ENCODE results near the gene HMCN1. TPM values are rescaled to one million over a fixed set of nuclear protein-coding genes. Genes with fewer than 3 reads are reported as not detected.

HMCN1 gene
- total RNA-seq, 2 donors from 2014 or later, result 10.6 to 17.3 TPM

DNA sequence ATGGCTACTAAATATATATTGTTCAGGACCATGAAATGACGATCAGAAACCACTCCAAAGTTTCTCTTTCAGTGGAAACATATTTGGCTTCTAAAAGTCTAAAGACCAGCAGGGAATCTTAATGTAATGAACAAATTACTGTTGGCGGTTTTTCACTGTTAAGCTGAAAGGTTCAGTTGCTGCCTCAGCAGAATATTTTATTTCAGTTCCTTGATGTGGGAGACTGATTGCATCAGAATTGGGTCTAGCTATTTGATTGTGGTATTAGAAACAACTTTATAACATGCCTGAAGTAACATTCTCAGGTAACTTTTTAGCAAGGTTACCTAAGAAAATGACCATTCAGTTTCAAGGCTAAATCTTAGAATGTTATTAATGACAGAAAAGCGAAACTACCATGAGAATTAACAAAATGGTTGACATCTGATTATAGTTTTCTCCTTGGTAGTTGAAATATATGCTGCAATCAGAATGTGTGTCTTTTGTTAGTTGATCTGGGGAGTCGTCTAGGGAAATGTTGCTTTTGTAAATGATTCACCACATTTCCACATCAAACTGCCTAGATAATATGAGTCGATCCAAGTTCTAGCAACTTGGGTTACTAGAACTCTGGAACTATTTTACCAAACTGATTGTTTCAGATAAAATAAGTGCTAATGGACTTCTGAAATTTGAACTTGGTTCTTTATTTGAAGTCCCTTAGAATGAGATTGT lies 200.4 kb downstream of the HMCN1 start:
- intact Hi-C loops (cut with DNase I), result no loop called here
- no peak for DNase-seq (ENCODE audit: low spot score)

DNA sequence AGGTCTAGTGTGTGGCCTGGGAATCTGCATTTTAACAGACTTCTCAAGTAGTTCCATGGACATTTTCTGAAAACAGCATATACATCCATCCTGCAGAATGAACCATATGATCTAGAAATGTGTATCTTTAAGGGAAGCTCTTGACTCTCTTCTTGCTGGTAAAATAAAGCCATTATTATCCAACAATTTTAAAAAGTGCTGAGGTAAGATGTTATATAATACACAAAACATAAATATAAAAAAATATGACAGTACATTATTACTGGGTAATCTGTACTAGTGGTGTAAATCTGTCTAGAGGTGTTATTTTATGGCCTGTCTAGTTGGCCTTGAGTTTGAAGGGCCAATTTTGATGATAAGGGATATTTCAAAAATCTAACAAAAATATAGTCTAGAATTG lies 201.2 kb downstream of the HMCN1 start:
- intact Hi-C loops (cut with DNase I), result no loop called here
- no peak for DNase-seq (ENCODE audit: low spot score)

DNA sequence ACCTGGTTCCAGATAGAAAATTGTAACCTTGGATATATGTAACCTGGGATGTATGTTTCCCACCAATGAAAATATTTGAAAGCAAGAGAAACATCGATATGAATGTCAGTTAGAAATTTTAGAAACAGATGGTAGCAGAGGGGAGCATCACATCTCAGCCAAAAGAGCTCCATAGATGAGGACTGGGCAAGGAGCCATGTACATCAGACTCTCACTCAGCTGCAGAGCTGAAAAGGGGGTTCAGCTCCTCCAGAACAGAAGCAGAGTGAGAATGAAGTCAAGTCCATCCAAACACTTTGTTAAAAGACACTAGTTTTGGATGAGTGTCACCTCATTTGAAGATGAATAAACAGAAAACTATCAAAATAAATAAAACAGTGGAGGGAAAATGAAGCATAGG lies 202.4 kb downstream of the HMCN1 start:
- intact Hi-C loops (cut with DNase I), result no loop called here
- DNase-seq (ENCODE audit: low spot score), result no peak

DNA sequence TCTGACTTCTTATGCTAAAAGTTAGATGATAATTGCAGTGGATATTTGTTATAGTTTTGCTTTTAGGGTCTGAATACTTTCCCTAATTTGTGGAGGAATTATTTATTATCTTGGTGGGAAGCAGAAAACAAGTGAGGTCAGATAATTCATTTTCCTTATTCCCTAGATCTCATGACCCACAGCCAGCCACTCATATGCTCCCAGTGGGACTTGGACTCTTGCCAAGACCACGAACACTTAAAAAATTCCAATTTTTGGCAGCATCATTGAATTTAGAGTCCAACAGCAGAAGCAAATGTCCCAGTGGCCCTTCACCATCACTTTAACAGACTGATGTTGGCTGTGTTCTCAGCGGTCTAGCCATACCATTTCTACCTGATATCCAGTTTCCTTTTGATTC lies 204.2 kb downstream of the HMCN1 start:
- no peak for DNase-seq (ENCODE audit: low spot score)
- intact Hi-C loops (cut with DNase I), result no loop called here

DNA sequence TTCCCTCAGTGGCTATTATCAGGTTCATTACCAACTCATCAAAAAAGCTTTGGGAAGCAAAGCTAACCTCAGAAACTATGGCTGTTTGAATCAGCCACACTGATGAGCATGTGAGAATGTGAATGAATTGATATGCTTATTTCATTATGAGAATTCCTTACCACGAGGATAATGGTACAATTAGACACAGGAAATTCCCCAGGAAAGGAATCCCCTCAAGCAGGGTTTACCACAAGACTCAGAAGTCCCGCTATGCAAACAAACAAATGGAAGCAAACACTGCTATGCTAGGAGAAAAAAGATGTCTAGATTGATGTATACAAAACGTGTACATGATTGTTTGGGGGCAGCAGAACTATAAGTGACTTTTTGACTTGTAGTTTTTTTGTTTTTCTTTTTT lies 205.0 kb downstream of the HMCN1 start:
- DNase-seq (ENCODE audit: low spot score), result no peak
- intact Hi-C loops (cut with DNase I), result no loop called here

DNA sequence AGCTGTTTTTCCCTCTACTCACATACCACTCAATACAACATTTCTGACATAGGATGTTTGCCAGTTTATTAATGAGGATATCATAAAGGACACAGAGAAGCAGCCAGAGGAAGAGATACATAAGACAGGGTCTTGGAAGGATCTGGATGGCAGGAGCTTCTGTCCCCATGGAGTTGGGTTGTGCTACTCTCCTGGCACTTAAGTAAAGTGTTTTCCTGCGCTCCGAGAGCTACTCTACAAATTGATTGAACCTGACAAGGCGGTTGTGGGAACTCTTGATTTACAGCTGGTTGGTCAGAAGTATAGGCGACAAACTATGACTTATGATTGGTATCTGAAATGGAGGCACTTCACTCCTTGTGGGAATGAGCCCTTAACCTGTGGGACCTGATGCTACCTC lies 208.8 kb downstream of the HMCN1 start:
- no peak for DNase-seq (ENCODE audit: low spot score)
- intact Hi-C loops (cut with DNase I), result no loop called here

DNA sequence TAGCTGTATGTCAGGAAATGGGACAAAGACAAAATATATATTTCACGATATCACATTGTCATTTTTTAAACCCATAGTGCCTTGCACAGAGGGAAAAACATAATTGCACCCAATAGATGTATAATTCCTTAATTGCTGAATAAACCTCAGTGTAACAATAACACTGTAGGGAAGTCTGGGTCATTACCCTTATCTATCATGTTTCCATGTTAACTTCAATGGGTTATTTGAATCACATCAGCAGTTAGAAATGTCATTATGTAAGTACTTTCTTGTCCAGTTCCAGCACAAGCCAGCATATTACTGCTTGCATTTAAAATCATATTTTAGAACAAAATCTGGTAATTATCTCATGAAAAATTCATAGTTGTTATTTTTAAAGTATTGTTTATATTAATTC lies 222.7 kb downstream of the HMCN1 start:
- intact Hi-C loops (cut with DNase I), result loop anchor here in 1 of 2 donors (10.0 kb wide), 1 partner anchor 568 kb away; no protein-coding TSS in a partner anchor
- no peak for DNase-seq (ENCODE audit: low spot score)

DNA sequence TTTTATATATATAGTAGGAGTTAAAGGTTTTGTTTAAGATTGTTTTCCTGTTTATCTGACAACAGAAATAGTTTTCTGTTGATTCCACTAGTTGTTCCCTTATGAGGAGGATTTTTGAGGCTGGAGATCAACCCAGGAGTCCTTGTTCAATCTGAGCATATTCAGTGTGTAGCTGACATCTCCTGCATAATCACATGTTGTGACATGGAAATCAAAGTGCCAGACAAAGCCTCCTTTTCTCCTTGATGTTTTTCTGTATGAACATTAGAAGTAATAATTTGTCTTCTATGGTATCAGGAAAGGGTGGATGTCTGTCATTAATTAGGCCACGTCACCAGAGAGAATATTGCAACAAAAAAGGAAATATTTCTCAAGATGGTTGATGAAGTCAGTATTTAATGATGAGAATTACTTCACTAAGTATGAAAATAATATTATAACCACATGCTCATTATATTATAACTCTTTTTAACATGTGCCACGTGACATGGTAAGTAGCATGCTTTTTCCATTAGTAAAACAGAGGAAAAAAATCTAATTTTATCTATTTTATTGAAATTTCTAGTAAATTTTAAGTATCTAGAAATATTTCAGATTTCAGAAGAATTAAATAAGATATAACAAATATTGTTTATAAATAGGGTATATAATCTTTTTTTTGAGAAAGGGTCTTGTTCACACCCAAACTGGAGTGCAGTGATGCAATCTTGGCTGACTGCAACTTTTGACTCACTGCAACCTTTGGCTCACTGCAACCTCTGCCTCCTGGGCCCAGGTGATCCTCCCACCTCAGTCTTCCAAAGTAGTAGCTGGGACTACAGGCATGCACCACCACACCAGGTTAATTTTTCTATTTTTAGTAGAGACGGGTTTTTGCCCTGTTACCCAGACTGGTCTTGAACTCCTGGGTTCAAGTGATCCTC lies 223.5 kb downstream of the HMCN1 start:
- intact Hi-C loops (cut with DNase I), result loop anchor here in 1 of 2 donors (10.0 kb wide), 1 partner anchor 567 kb away; no protein-coding TSS in a partner anchor
- no peak for DNase-seq (ENCODE audit: low spot score)

DNA sequence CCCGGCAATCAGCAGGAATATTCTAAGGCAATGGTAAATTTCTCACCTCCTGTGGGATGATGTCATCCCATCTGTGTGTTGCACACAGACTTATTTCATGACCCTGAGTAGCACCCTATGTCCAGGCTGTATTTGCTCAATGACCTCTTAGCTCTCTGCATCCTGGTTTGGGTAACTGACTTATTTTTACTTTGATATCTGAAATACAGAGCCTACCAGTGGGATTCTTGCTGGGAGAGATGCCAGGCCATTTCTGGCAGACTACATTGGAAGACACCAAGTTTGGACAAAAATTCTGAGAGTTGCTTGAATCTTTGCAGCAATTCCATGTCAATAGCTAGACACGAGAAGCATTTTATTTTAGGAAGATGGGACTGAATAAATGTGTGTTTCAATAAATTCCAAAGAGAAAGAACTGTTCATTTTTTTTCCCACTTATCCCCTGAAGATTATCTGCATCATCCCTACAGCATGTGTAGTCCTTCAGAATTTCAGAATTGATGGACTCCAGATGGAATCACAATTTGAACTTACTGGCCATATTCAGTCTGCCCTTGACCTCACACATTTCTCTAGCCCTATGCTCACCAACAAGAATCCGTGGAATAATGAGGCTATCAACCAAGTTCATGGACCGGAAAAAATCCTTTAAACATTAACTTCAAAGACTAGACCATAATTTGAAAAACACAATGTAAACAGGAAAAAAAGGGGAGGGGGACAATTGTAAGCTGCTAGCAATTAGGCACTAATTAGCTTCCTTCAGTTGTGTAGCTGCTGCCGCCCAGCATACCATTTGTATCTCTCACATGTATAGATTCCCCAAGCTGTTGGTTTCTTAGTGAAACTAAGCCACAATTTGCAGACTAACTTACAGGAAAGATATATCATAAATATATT lies 226.5 kb downstream of the HMCN1 start:
- intact Hi-C loops (cut with DNase I), result no loop called here
- DNase-seq (ENCODE audit: low spot score), result no peak

DNA sequence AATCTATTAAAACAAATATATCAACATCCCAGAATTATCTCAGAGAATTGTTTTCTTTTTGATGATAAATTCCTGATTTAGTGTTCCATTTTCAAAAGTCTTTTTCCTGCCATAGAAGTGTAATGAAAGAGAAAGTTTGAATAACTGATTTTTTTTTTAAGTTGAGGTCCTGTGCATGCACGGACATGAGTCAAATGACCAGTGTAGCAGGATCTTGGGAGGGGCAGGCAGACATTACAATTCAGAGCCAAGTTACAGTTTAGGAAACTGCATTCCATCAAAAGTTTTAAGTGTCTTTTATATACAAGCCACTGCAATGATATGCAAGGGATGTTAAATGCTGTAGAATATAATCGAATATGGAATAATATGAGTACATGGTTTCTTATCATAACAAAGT lies 227.5 kb downstream of the HMCN1 start:
- intact Hi-C loops (cut with DNase I), result no loop called here
- no peak for DNase-seq (ENCODE audit: low spot score)

DNA sequence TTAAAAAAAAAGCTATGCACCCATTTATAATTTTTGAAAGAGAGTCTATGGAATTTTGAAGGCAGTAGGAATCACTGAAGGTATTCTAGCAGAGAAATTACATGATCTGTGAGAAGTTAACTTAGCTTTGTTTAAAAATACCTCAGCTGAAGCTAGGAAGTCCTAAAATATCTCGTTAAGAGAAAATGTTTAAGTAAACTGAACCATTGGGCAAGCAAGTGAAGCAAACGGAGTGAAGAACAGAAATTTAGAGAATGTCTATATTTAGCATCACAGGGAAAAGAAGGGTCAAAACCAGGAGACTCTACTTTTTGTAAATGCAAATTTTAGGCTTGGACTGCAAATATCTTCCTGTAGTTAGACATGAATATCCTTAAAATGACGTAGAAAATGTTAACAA lies 230.8 kb downstream of the HMCN1 start:
- intact Hi-C loops (cut with DNase I), result no loop called here

DNA sequence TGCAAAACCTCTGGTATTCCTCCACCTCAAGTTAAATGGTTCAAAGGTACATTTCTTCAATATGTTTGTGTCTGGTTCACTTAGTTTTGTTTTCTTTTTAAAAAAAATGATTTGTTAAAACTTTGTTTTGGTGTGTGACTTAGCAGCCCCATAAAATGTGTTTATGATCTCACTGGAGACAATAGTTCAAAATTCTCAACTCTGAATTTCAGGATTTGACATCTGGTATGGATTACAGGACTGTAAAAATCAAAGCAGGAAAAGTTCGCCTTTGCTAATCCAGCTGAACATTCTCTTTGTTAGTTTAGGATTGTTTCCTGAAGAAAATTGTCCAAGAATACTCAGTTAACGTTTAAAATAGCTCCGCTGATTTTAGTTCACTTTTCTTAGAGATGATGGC lies 231.7 kb downstream of the HMCN1 start:
- intact Hi-C loops (cut with DNase I), result no loop called here

More for the DNA sequence above, 230.8 kb downstream of the HMCN1 start:
- DNase-seq (ENCODE audit: low spot score), result no peak

DNA sequence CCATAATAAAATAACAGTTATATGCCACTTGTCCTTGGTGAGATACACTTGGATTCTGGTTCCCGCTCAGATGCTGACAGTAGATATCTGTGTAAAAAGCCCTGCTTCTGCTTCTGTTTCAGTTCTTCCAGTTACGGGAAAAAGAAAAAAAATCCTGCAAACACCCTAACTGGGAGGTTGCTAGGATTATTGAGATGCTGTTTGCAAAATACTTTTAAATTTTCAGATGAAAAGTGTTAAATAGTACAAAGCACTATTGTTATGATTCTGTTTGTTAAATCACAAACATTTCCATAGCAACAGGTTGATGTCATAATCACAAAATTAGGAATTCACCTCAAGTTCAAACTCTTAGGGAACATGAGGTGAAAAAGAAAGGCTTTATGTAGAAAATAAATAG lies 232.3 kb downstream of the HMCN1 start:
- DNase-seq (ENCODE audit: low spot score), result no peak
- intact Hi-C loops (cut with DNase I), result no loop called here

More for the DNA sequence above, 231.7 kb downstream of the HMCN1 start:
- no peak for DNase-seq (ENCODE audit: low spot score)

DNA sequence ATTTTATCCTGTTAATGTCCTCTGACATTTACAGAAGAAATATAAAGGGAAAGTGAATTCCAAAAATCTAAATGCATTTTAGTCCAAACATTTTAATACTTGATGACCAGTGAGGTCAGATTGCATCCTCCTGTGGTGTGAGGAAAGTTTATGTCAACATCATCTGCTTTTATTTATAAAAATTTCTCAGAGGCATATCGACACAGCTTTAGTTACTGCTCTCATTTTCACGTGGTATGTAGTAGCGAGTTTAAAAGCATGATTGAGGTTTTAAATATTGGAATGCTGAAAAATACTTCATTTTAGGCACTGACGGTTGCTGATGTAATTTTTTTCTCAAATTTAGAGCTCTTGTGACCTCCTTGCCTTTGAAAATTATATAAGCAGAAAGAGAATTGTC lies 234.8 kb downstream of the HMCN1 start:
- intact Hi-C loops (cut with DNase I), result no loop called here
- no peak for DNase-seq (ENCODE audit: low spot score)

DNA sequence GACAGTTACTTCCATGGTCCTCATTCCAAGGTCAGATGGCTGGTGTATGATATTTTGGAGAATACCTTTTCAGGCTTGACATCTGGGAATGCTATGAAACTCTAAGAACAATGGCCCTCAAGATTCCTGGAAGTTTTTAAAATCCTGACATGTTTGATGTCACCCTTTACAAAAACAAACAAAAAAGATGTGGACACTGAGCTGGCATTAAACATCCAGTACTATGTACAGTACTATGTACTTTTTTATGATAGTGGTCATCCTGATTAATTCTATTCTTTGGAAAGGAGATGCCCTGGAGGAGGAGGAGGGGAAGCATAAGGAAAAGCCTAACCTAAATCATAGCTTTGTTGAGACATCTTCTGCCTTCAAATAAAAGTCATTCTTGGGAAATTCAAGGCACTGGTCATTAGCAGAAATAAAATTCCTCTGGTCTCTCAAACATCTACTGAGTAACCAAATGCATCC lies 235.4 kb downstream of the HMCN1 start:
- DNase-seq (ENCODE audit: low spot score), result no peak
- intact Hi-C loops (cut with DNase I), result no loop called here

DNA sequence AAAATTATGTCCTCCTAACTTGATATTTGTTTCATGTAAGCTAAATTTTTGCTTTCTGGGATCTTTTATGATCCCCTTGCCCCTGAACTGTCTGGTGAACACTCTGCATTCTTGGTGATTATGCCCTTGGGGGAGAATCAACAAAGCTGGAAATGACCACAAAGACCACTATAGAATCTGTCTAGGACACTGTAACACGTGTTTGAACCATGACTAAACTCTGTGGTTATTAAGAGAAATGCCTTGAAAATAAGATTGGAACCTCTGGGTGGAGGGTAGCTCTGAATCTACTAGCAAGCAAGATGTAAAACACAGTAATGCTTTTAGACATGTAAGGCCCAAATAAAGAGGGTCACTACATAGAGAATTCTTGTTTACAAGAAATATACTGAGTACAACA lies 237.5 kb downstream of the HMCN1 start:
- intact Hi-C loops (cut with DNase I), result no loop called here

DNA sequence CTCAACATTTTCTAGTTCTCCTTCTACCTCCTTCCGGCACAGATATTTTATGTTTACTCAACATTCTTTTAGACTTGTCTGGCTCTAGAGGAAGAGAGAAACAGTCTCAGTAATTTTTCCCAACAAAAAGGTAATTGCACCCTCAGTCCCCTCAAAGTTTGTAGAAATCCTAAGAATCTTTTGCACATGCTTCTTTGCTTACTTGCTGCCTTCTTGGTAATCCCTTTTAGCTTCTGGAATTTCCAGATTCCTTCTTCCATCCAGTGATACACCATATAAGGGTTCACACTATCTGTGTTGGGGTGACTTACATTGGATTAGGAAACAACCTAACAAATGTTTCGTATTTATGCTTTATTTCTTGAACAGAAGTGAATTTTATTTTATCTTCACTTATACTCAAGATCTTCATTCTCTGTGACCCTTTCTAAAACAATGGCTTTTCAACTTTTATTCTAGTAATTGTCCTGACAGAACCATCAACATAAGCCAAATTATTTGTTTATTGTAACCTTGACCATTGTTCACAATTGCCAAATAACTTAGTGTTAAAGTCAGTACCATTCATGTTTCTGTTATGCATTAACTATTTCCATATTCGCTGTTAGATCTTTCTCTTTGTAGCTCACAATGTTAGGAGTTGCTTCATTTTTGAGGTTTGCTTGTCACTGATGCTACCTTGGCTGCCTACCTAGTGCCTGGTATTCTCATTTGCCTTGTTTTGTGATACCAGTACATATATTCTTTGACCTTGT lies 238.1 kb downstream of the HMCN1 start:
- DNase-seq (ENCODE audit: low spot score), result no peak
- intact Hi-C loops (cut with DNase I), result no loop called here

More for the DNA sequence above, 237.5 kb downstream of the HMCN1 start:
- DNase-seq (ENCODE audit: low spot score), result no peak

DNA sequence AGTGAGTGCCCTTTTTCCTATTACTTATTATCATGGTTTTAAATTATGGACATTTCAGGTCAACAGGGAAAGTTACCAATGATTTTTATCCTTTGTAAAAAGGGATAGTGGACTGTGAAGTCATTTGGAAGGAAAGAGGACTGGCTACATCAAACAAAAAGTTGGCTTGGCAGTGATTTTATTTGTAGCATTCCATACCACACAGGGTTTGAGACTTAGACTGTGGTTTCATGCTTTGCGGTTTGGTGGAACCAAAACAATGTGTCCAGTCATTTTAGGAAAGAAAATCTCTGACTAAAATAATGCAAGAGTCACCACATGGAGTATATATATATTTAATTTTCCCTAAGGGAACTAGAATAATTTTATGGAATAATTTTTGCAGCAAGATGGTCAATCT lies 239.5 kb downstream of the HMCN1 start:
- intact Hi-C loops (cut with DNase I), result no loop called here
- DNase-seq (ENCODE audit: low spot score), result no peak
